ENCODE measurements around the gene ITGB4.

ITGB4 gene

DNA sequence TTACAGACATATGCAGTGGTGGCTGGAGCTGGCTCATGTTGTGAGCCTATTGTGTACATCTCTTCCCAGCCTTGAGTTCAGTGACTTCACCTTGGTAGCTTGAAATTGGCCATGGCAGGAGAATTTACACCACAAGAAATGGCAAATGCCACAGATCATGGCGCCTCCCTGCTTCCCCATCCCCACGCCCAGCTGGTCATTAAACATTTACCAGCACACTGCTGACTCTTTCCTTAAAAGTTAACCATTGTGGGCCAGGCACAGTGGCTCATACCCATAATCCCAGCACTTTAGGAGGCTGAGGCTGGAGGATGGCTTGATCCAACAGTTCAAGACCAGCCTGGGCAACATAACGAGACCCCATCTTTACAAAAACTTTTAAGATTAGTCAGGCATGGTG, 22.6 kb upstream of the ITGB4 start:
- DNase-seq: no peak

DNA sequence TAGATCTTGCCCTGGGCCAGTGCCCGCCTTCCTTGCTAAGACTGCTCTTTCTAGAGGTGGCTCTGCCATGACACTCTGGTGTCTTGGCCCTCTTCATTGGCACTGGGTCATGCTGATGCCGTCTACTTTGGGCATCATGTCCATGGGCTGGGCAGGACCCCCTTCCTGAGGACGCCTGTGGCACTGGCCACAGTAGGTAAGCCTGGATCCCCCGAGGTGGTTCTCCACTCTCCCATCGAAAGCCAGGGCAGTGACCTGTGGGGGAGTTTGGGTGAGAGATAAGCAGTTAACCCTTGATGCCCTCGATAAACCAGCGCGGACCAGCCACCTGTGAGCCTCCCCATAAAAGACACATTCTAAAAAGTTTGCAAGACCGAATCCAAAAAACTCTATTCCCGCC, 20.0 kb upstream of the ITGB4 start:
- no peak for DNase-seq

GRCh38 chr17:75703191-75703590, 18.1 kb upstream of the ITGB4 start:
- DNase-seq: no peak

- no peak for DNase-seq
Measured at GRCh38 chr17:75703591-75703990, 17.7 kb upstream of the ITGB4 start.

GRCh38 chr17:75704963-75705875, 16.0 kb upstream of the ITGB4 start:
- DNase-seq: no peak

DNA sequence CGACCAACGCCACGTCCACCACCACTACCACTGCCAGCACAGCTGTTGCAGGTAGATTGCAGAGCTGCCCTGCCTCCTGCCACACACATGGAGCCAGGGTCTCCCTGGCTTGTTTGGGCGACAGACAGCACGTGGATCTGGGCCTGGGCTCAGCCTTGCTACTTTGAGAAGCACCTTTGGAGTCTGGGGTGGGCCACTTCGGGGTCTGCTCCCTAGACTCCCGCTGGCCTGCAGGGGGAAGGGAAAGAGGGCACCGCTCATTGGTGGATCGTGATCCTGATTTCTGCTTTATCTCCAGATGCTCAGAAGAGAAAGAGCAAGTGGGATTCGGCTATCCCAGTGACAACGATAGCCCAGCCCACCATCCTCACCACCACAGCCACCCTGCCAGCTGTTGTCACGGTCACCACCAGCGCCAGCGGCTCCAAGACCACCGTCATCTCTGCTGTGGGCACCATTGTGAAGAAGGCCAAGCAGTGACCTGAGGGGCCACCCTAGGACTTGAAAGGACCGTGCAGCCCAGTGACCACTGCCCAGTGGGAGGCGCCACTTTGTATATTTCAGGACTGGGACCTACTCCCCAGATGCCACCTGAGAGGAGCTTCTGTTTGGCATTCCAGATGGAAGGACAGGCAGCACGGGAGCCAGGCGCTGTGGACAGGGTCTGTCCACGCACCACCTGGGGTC, 15.1 kb upstream of the ITGB4 start:
- DNase-seq: no peak

GRCh38 chr17:75707079-75707571, 14.1 kb upstream of the ITGB4 start:
- DNase-seq: no peak

- DNase-seq: no peak
Measured at GRCh38 chr17:75712446-75712845, 8.8 kb upstream of the ITGB4 start.

DNA sequence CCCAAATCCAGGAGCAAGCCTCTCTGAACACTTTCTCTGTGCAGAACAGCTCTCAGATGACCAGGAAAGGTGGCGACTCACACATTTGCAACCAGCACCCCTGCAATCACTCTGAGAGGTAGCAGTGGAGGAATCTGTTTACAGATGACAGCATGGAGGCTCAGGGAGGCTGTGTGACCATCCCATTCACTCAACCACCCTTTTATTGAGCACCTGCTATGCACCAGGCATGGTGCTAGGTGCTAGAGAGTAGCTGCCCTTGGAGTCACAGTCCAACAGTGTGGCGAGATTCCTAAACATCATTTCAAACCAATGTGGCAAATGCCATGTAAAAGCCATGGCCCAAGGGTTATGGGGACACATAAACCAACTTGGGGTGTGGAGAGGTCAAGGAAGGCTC, 1.5 kb upstream of the ITGB4 start:
- DNase-seq: no peak

DNA sequence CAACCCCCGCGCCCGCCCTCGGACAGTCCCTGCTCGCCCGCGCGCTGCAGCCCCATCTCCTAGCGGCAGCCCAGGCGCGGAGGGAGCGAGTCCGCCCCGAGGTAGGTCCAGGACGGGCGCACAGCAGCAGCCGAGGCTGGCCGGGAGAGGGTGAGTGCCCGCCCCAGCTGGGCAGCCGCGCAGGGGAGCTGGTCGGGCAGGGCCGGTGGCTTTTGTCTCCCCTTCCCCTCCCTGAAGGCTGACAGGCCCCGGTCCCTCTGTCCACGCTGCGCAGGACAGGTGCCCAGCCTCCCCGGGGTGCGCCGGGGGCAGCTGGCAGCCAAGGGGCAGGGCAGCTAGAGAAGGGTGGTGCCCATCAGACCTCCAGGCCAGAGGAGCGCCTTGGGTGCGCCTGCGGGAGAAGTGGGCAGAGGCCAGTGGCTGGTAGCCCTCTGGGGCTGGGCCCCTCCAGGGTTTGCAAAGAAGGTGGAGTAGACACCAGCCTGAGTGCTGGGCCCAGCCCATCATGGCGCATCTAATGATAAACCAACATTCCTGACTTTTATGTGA, 278 bp downstream of the ITGB4 start:
- no peak for DNase-seq

GRCh38 chr17:75722076-75722475, 817 bp downstream of the ITGB4 start:
- no peak for DNase-seq

GRCh38 chr17:75722542-75723095, 1.4 kb downstream of the ITGB4 start:
- no peak for DNase-seq

GRCh38 chr17:75723171-75723930, 2.1 kb downstream of the ITGB4 start:
- DNase-seq: no peak

GRCh38 chr17:75724016-75725003, 3.1 kb downstream of the ITGB4 start:
- no peak for DNase-seq

- no peak for DNase-seq
Measured at GRCh38 chr17:75725504-75725903, 4.2 kb downstream of the ITGB4 start.

- no peak for DNase-seq
Measured at GRCh38 chr17:75727391-75727790, 6.1 kb downstream of the ITGB4 start.

GRCh38 chr17:75729351-75729750, 8.1 kb downstream of the ITGB4 start:
- DNase-seq: no peak

GRCh38 chr17:75730065-75730464, 8.8 kb downstream of the ITGB4 start:
- no peak for DNase-seq

DNA sequence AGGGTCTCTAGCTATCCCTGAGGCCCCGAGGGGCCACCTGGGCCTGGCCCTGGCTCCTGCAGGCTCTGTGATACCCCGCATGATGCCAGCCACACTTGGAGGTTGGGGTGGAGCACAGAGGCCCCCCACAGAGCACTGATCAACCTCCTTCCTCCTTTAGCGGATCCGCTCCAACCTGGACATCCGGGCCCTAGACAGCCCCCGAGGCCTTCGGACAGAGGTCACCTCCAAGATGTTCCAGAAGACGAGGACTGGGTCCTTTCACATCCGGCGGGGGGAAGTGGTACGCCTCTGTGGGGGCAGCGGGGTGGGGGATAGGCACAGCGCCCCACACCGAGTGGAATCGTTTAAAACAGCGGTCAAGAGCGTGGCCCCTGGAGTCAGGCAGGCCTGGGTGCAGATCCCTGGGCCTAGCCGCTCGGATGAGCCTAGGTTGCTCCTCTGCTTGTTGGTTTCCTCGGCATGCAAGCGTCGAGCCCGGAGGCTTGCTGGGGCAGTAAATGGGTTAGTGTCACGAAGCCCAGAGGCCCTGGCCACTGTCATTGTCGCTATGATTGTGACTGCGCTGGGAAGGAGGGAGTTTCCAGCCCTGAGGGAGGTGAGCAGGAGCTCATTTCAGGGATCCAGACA, 9.9 kb downstream of the ITGB4 start:
- no peak for DNase-seq

DNA sequence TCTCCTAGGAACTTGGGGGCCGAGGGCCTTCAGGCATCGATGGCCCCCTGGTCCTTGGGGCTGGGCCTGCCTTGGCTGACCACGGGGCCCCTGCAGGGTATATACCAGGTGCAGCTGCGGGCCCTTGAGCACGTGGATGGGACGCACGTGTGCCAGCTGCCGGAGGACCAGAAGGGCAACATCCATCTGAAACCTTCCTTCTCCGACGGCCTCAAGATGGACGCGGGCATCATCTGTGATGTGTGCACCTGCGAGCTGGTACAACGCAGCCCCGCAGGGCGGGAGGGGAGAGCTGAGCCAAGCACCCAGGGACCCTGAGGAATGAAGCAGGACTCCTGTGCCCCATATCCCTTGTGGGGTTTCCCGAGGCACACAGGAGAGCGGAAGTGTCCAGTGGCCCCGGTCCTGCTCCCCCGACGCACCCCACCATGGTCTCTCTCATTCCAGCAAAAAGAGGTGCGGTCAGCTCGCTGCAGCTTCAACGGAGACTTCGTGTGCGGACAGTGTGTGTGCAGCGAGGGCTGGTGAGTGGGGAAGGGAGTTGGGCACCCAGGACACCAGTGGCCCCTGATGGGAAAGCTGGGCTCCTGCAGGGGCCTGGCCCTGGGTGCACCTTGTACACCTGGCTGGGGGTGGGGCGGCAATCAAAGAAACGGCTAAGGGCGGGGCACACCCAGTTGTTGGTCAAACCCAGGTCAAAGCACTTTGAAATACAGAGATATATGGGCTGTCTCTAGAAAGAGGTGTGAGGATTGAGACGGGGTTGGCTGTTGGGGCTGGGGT, 10.6 kb downstream of the ITGB4 start:
- DNase-seq: no peak
